PC-9 (cell line): ENCODE results near the gene WIPF1. TPM values are rescaled to one million over a fixed set of nuclear protein-coding genes. Genes with fewer than 3 reads are reported as not detected.

Experiments used
- BruUV-seq: library from RNA; stranded (reverse); fragments of 400-500 nt; replicated peaks from 2 replicates; lab custom pipeline; 2021; lab: Mats Ljungman, UMichigan
- CTCF ChIA-PET: fragments of 300-600 bp; sonication (Branson Sonifier 250); formaldehyde crosslinking; loops from one replicate; lab custom pipeline; 2022; ENCODE audit warnings: antibody characterized with exemption; lab: Charles Lee
- POLR2A ChIA-PET: fragments of 300-600 bp; sonication (Branson Sonifier 250); formaldehyde crosslinking; loops from one replicate; lab custom pipeline; 2022; ENCODE audit warnings: antibody characterized with exemption; ENCODE audit not compliant: unreplicated experiment; lab: Charles Lee
- DNase-seq, 2 experiments: peaks; one replicate each; pipeline versions ENCODE4 v3.0.0 to v3.0.0-alpha.2; 2015 to 2022; ENCODE audit warnings: mixed read lengths in 1 of 2
- H2AFZ ChIP-seq: fragments of 200-600 bp; sonication (generic); 2 replicates; pipeline ENCODE4 v1.8.1; 2017; ENCODE audit warnings: antibody characterized with exemption
- H3F3A ChIP-seq: fragments of 200-600 bp; sonication (generic); 2 replicates; pipeline ENCODE4 v1.8.1; 2017; ENCODE audit warnings: antibody characterized with exemption, mild to moderate bottlenecking, low read depth; ENCODE audit not compliant: insufficient read depth
- H3K27ac ChIP-seq: fragments of 200-600 bp; sonication (generic); 2 replicates; pipeline ENCODE4 v1.6.1; 2016; ENCODE audit warnings: mixed run types
- H3K27me3 ChIP-seq: fragments of 200-600 bp; sonication (generic); 2 replicates; pipeline ENCODE4 v1.6.1; 2016; ENCODE audit warnings: low read depth, mixed run types; ENCODE audit not compliant: insufficient read depth
- H3K36me3 ChIP-seq: fragments of 200-600 bp; sonication (generic); 2 replicates; pipeline ENCODE4 v1.6.1; 2016; ENCODE audit warnings: low read depth, mixed run types
- H3K4me1 ChIP-seq: fragments of 200-600 bp; sonication (generic); replicated peaks from 2 replicates; pipeline ENCODE4 v1.6.1; 2016; ENCODE audit warnings: mixed run types; ENCODE audit not compliant: insufficient read depth
- H3K4me2 ChIP-seq: fragments of 200-600 bp; sonication (generic); 2 replicates; pipeline ENCODE4 v1.6.1; 2017; ENCODE audit warnings: mixed run types
- H3K4me3 ChIP-seq: fragments of 200-600 bp; sonication (generic); 2 replicates; pipeline ENCODE4 v1.6.1; 2016; ENCODE audit warnings: mixed run types
- H3K79me2 ChIP-seq: fragments of 200-600 bp; sonication (generic); 2 replicates; pipeline ENCODE4 v1.6.1; 2017; ENCODE audit warnings: low read depth, mixed run types
- H3K9me2 ChIP-seq: fragments of 200-600 bp; sonication (generic); 2 replicates; pipeline ENCODE4 v1.8.1; 2017; ENCODE audit warnings: mild to moderate bottlenecking; ENCODE audit not compliant: insufficient read depth
- H3K9me3 ChIP-seq: fragments of 200-600 bp; sonication (generic); 2 replicates; pipeline ENCODE4 v1.8.1; 2016; ENCODE audit warnings: low read depth; ENCODE audit not compliant: insufficient read depth
- H4K20me1 ChIP-seq: fragments of 200-600 bp; sonication (generic); 2 replicates; pipeline ENCODE4 v1.8.1; 2017; ENCODE audit not compliant: insufficient read depth
- EZH2 ChIP-seq: fragments of 200-600 bp; sonication (generic); IDR thresholded peaks from 2 replicates; pipeline ENCODE4 v1.8.0; 2017; ENCODE audit warnings: antibody characterized with exemption, low read depth
- intact Hi-C: fragments of 100-400 bp; cut with micrococcal nuclease; formaldehyde crosslinking; loops from one replicate; pipeline ENCODE4 v1.10.0; 2022; ENCODE audit not compliant: unreplicated experiment
- total RNA-seq: library from RNA; stranded (reverse); gene quantifications from 2 replicates; pipeline ENCODE4 v1.2.3, GENCODE V29; 2021
- TF ChIP-seq, protein P1 (sequence below): fragments of 200-600 bp; sonication (generic); conservative IDR thresholded peaks from 2 replicates; pipeline ENCODE4 v1.6.1; 2017; ENCODE audit warnings: mixed run types, antibody characterized with exemption, mild to moderate bottlenecking, moderate library complexity

WIPF1 gene
- total RNA-seq, 1 experiment from 2014 or later = 0.46 TPM

DNA sequence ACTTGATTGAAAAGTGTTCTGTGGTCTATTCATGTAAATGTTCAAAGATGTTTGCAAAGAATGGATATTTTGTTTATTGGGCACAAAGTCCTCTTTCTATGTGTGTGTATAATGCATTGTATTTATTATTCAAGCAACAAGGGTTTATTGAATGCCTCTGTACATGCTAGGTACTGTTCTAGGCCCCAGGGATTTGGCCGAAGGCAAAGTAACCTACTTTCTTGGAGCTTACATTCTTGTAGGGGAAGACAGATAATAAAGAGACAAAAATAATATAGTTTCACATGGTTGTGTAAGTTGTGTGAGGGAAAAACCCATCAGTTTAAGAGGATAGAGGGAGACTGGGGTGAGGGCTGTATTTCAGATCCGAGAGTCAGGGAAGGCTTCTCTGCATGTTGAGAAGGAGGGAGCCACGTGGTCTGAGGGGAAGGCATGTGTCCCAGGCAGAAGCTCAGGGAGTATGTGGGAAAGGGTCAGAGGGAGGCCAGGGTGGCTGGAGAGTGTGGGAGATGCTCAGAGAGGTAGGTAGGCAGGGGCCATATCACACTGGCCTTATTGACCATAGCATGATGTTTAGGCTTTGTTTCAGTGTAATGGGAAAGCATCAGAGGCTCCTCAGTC lies 70.4 kb downstream of the WIPF1 start:
- no peak for DNase-seq
- no peaks in the 10 kb centered on the region for H3F3A ChIP-seq
- intact Hi-C loops = no loop called here
- no peak overlapping the region for H3K4me2 ChIP-seq
- no peak overlapping the region for H3K27ac ChIP-seq
- TF ChIP-seq EZH2 = no peak
- TF ChIP-seq, protein P1, sequence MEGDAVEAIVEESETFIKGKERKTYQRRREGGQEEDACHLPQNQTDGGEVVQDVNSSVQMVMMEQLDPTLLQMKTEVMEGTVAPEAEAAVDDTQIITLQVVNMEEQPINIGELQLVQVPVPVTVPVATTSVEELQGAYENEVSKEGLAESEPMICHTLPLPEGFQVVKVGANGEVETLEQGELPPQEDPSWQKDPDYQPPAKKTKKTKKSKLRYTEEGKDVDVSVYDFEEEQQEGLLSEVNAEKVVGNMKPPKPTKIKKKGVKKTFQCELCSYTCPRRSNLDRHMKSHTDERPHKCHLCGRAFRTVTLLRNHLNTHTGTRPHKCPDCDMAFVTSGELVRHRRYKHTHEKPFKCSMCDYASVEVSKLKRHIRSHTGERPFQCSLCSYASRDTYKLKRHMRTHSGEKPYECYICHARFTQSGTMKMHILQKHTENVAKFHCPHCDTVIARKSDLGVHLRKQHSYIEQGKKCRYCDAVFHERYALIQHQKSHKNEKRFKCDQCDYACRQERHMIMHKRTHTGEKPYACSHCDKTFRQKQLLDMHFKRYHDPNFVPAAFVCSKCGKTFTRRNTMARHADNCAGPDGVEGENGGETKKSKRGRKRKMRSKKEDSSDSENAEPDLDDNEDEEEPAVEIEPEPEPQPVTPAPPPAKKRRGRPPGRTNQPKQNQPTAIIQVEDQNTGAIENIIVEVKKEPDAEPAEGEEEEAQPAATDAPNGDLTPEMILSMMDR = no peak
- no TSS peak for BruUV-seq
- H3K27me3 ChIP-seq = peaks cover 37% of the 10 kb centered on the region
- H3K4me1 ChIP-seq = no peaks in the 10 kb centered on the region
- no peaks in the 10 kb centered on the region for H3K36me3 ChIP-seq
- ChIA-PET CTCF (interaction anchor here (0.6 kb wide), 1 partner anchor 154 kb away, joined by 3 read pairs; no protein-coding TSS in a partner anchor), POLR2A (no interaction called here)
- H3K4me3 ChIP-seq = no peak overlapping the region
- no peaks in the 10 kb centered on the region for H4K20me1 ChIP-seq
- H3K9me3 ChIP-seq = no peaks in the 10 kb centered on the region
- 0 out of 2 replicates have a peak, but pooled peaks cover 3% of the 10 kb centered on the region for H3K9me2 ChIP-seq
- no peaks in the 10 kb centered on the region for H3K79me2 ChIP-seq
- no peak overlapping the region for H2AFZ ChIP-seq

DNA sequence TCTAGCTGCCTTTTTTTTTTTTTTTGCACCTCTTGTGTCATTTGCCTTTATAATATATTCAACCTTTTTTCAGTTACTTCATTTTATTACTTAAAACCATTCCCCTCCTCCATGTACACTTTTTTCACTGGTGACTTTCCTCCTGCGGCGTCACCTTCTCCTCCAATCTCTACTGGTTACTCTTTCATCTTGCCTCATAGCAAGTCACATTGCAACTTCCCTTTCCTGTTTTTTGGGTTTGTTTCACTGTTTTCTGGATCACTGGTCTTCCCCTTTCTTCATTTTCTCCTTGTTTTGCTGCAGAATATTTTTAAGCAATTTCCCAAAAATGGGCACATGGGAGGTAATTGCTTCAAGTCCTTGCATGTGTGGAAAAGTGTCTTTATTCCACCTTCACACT lies 73.1 kb downstream of the WIPF1 start:
- no peak overlapping the region for H3K27ac ChIP-seq
- H4K20me1 ChIP-seq = no peaks in the 10 kb centered on the region
- no peaks in the 10 kb centered on the region for H3K9me3 ChIP-seq
- H3K4me3 ChIP-seq = no peak overlapping the region
- H3K27me3 ChIP-seq = peaks cover 64% of the 10 kb centered on the region
- intact Hi-C loops = no loop called here
- no peaks in the 10 kb centered on the region for H3F3A ChIP-seq
- no peaks in the 10 kb centered on the region for H3K36me3 ChIP-seq
- no peak overlapping the region for H2AFZ ChIP-seq
- H3K4me2 ChIP-seq = no peak overlapping the region
- no peak for TF ChIP-seq EZH2
- TF ChIP-seq, protein P1 = no peak
- H3K79me2 ChIP-seq = no peaks in the 10 kb centered on the region
- CTCF ChIA-PET = no interaction called here
- POLR2A ChIA-PET = interaction anchor here (0.6 kb wide), 1 partner anchor 49 kb away, joined by 8 read pairs; no protein-coding TSS in a partner anchor
- 0 out of 2 replicates have a peak, but pooled peaks cover 3% of the 10 kb centered on the region for H3K9me2 ChIP-seq
- H3K4me1 ChIP-seq = no peaks in the 10 kb centered on the region
- DNase-seq = no peak
- BruUV-seq = no TSS peak

DNA sequence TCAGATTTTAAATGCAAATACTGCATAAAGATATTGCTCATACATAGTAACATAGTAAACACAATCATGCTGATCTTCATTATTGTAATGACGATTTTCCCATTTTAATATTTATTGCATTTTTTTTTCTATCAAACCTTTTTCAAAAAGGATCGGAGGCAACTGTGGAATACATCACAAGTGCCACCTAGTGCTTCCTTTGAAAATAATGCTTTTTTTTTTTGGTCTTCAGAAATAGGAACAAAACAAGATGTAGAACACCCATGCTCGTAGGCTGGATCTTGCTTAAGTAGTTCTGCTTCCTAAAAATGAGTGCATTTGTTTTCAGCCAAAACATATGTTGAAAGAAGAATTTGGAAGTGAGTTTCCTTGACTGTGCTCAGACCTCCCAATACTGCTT lies 75.1 kb downstream of the WIPF1 start:
- no peaks in the 10 kb centered on the region for H3K4me1 ChIP-seq
- 0 out of 2 replicates have a peak, but pooled peaks cover 3% of the 10 kb centered on the region for H3K9me2 ChIP-seq
- ChIA-PET POLR2A (interaction anchor here (0.7 kb wide), 1 partner anchor 86 kb away, joined by 3 read pairs; no protein-coding TSS in a partner anchor), CTCF (no interaction called here)
- no TSS peak for BruUV-seq
- H3K36me3 ChIP-seq = no peaks in the 10 kb centered on the region
- H3K4me2 ChIP-seq = no peak overlapping the region
- no peak overlapping the region for H2AFZ ChIP-seq
- no peak overlapping the region for H3K4me3 ChIP-seq
- peaks cover 73% of the 10 kb centered on the region for H3K27me3 ChIP-seq
- H3F3A ChIP-seq = no peaks in the 10 kb centered on the region
- H3K27ac ChIP-seq = no peak overlapping the region
- no peaks in the 10 kb centered on the region for H3K9me3 ChIP-seq
- intact Hi-C loops = loop anchor here (1.0 kb wide), 1 partner anchor 60 kb away; no protein-coding TSS in a partner anchor
- TF ChIP-seq, protein P1 = peak; percentile 59; the same call in 1 of the 2 replicates
- no peak for TF ChIP-seq EZH2
- no peak for DNase-seq
- H4K20me1 ChIP-seq = no peaks in the 10 kb centered on the region
- H3K79me2 ChIP-seq = no peaks in the 10 kb centered on the region
